Measurements from ENCODE around the gene DYRK1A. TPM values are rescaled to one million over a fixed set of nuclear protein-coding genes. Genes with fewer than 3 reads are reported as not detected.

DYRK1A gene
- total RNA-seq, 1 experiment from 2014 or later = 49.3 TPM

- H3K36me3 ChIP-seq (ENCODE audit: control insufficient read depth in 1 of 2, insufficient read depth in 2 of 2, low read length in 2 of 2) = no peaks in the 10 kb centered on the region
- POLR2A ChIA-PET = no interaction called here
- no peak overlapping the region for H3K9ac ChIP-seq (ENCODE audit: low read length)
- H3K9me3 ChIP-seq (ENCODE audit: control insufficient read depth in 1 of 2, insufficient read depth in 1 of 2, low read depth in 1 of 2, low read length in 2 of 2) = peaks cover 0 to 5% of the 10 kb centered on the region in 2 experiments; a peak in 1 of 4 replicates
- CTCF ChIA-PET = no interaction called here
- H2AFZ ChIP-seq (ENCODE audit: low read depth, low read length, poor library complexity, severe bottlenecking) = no peak overlapping the region
- H3K4me2 ChIP-seq (ENCODE audit: low read length) = no peak overlapping the region
- H3K27me3 ChIP-seq (ENCODE audit: insufficient read depth, low read length) = no peaks in the 10 kb centered on the region
- no peaks in the 10 kb centered on the region for H3K9me2 ChIP-seq (ENCODE audit: insufficient read depth)
- H3K4me1 ChIP-seq (ENCODE audit: control insufficient read depth in 1 of 2, insufficient read depth in 2 of 2, low read length in 2 of 2) = peaks cover 16 to 29% of the 10 kb centered on the region in 2 experiments
- RAD21 ChIA-PET (ENCODE audit: low non-redundant PET in 1 of 2, low total read pairs in 2 of 2, uncharacterized antibody in 2 of 2, unreplicated experiment in 2 of 2) = no interaction called here
- no peaks in the 10 kb centered on the region for H3K79me2 ChIP-seq (ENCODE audit: insufficient read depth, low read length)
- TF ChIP-seq, protein P1, sequence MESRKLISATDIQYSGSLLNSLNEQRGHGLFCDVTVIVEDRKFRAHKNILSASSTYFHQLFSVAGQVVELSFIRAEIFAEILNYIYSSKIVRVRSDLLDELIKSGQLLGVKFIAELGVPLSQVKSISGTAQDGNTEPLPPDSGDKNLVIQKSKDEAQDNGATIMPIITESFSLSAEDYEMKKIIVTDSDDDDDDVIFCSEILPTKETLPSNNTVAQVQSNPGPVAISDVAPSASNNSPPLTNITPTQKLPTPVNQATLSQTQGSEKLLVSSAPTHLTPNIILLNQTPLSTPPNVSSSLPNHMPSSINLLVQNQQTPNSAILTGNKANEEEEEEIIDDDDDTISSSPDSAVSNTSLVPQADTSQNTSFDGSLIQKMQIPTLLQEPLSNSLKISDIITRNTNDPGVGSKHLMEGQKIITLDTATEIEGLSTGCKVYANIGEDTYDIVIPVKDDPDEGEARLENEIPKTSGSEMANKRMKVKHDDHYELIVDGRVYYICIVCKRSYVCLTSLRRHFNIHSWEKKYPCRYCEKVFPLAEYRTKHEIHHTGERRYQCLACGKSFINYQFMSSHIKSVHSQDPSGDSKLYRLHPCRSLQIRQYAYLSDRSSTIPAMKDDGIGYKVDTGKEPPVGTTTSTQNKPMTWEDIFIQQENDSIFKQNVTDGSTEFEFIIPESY (IDR thresholded peaks at IDR 0.05; ENCODE audit: extremely low read depth, insufficient replicate concordance, low read length) = no peak
- TF ChIP-seq ZNF274 (IDR thresholded peaks at IDR 0.05; ENCODE audit: low read depth, low read length) (no peak), REST (IDR thresholded peaks at IDR 0.05; ENCODE audit: low read depth) (no peak), CBX3 (IDR thresholded peaks at IDR 0.05; ENCODE audit: low read depth) (no peak), TCF7L2 (IDR thresholded peaks at IDR 0.05; ENCODE audit: borderline replicate concordance, extremely low read depth, insufficient read depth, insufficient read length) (no peak), CEBPB (IDR thresholded peaks at IDR 0.05; ENCODE audit: low read depth) (no peak), YY1 (IDR thresholded peaks at IDR 0.05; ENCODE audit: extremely low read depth, insufficient replicate concordance, low read depth, low read length) (no peak), SRF (IDR thresholded peaks at IDR 0.05; ENCODE audit: low read depth) (no peak), ATF3 (IDR thresholded peaks at IDR 0.05) (no peak), CTCF (IDR thresholded peaks at IDR 0.05 in 2 of 3, conservative IDR thresholded peaks at IDR 0.05 in 1 of 3; ENCODE audit: borderline replicate concordance in 1 of 3, insufficient read depth in 1 of 3, low read depth in 2 of 3, low read length in 2 of 3) (no peak), POLR2A (IDR thresholded peaks at IDR 0.05; ENCODE audit: borderline replicate concordance, extremely low read depth, insufficient read depth, insufficient read length) (no peak), SIN3A (IDR thresholded peaks at IDR 0.05; ENCODE audit: low read depth) (no peak), ZFX (IDR thresholded peaks at IDR 0.05) (no peak), FOSL1 (IDR thresholded peaks at IDR 0.05; ENCODE audit: low read depth) (no peak), ELF1 (IDR thresholded peaks at IDR 0.05; ENCODE audit: borderline replicate concordance, low read depth) (no peak), RAD21 (IDR thresholded peaks at IDR 0.05; ENCODE audit: low read depth) (no peak), POLR2AphosphoS5 (IDR thresholded peaks at IDR 0.05; ENCODE audit: low read depth, low read length) (no peak), EZH2 (IDR thresholded peaks at IDR 0.05) (no peak), EGR1 (IDR thresholded peaks at IDR 0.05; ENCODE audit: low read depth) (no peak), MAX (IDR thresholded peaks at IDR 0.05) (no peak)
- ATAC-seq (no peak), DNase-seq (ENCODE audit: low read depth, low spot score) (no peak)
- intact Hi-C loops (cut with micrococcal nuclease) = no loop called here
- no peaks in the 10 kb centered on the region for H4K20me1 ChIP-seq (ENCODE audit: insufficient read depth)
- no peak overlapping the region for H3K4me3 ChIP-seq (replicated peaks in 1 of 2; ENCODE audit: low read depth in 1 of 2, low read length in 2 of 2)
- BruUV-seq (replicated peaks) = no TSS peak
- no peak overlapping the region for H3K27ac ChIP-seq (ENCODE audit: low read depth, low read length)
Measured at GRCh38 chr21:37561506-37561905, 194.9 kb downstream of the DYRK1A start.
